ENCODE data around the gene TXNDC8. TPM values are rescaled to one million over a fixed set of nuclear protein-coding genes. Genes with fewer than 3 reads are reported as not detected.

The TXNDC8 gene
- total and polyA plus RNA-seq, 4 experiments from 2014 or later: not detected

DNA sequence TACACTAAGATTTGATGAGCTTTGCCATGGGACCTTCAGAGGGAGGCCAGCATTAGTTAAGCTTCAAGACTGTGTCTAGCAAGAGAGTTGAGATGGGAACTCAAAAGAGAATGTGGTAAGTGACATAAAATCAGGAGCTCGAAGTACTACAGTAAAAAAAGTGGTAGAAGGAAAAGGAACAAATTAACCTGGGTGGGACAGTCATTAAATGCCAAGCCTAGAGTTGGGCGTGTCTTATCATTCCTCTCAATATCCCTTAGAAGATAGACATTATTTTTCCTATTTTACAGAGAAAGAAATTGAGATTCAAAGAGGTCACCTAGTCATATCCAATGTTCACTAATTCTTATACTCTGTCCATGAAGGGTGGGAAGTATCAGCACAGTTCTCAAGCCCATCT, 78.1 kb downstream of the TXNDC8 start:
- CTCF ChIA-PET (ENCODE audit: partially characterized antibody): no interaction called here
- intact Hi-C loops (cut with micrococcal nuclease): loop anchor here (5.0 to 10.0 kb wide), 2 partner anchors 105 to 1223 kb away; partner anchors contain the start of gene ECPAS
- H3K27ac ChIP-seq (ENCODE audit: low read depth, low read length): no peak overlapping the region

DNA sequence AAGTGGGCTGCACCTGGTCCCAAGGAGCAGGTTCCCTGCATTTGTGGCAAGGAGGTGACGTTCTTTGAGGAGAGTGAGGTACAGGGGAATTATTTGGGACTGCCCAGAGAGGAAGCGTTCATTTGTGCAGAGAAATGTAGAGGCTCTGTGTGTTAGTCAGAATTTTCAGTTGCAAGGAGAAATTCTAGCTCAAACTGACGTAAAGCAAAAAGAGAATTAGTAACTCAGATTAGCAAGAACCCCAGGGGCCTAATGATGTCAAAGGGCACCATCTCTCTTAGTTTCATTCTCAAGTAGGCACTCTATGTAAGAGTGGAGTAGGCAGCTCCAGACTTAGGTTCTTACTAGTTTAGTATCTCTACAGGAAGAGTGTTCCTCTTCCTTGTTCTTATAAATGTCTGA, 79.0 kb downstream of the TXNDC8 start:
- Mint-ChIP-seq H3K4me1 (peaks cover 16 to 32% (median 23%) of the 10 kb centered on the region in 4 donors), H3K36me3 (peaks cover 0 to 11% of the 10 kb centered on the region in 2 donors), H3K9me3 (no peaks in the 10 kb centered on the region), H3K27ac (peak overlapping the region in 2 of 7 donors; percentile 48 to 54), H3K4me3 (peak overlapping the region in 1 of 8 donors; percentile 21), H3K27me3 (no peaks in the 10 kb centered on the region)
- DNase-seq: no peak
- Histone ChIP-seq H3K27me3 (ENCODE audit: insufficient read depth, low read length) (no peaks in the 10 kb centered on the region), H3K9me3 (ENCODE audit: control insufficient read depth in 1 of 2, low read length in 2 of 2) (no peaks in the 10 kb centered on the region), H3K36me3 (ENCODE audit: insufficient read depth, low read length) (no peaks in the 10 kb centered on the region), H3K4me3 (ENCODE audit: low read length in 2 of 2) (no peak overlapping the region), H3K27ac (ENCODE audit: low read depth, low read length) (no peak overlapping the region), H3K4me1 (ENCODE audit: insufficient read depth, low read length) (peaks cover 24% of the 10 kb centered on the region)
- intact Hi-C loops (cut with micrococcal nuclease): loop anchor here (5.0 to 10.0 kb wide), 2 partner anchors 104 to 1224 kb away; partner anchors contain the start of gene ECPAS
- ChIA-PET POLR2A (ENCODE audit: partially characterized antibody) (no interaction called here), CTCF (ENCODE audit: partially characterized antibody) (no interaction called here)

More for the DNA sequence above, 78.1 kb downstream of the TXNDC8 start:
- peaks cover 15% of the 10 kb centered on the region for H3K4me1 ChIP-seq (ENCODE audit: insufficient read depth, low read length)
- H3K9me3 ChIP-seq (ENCODE audit: control insufficient read depth in 1 of 2, low read length in 2 of 2): no peaks in the 10 kb centered on the region
- Mint-ChIP-seq H3K4me3 (no peak overlapping the region), H3K36me3 (peaks cover 0 to 10% of the 10 kb centered on the region in 2 donors), H3K9me3 (no peaks in the 10 kb centered on the region), H3K27me3 (no peaks in the 10 kb centered on the region), H3K27ac (no peak overlapping the region), H3K4me1 (peaks cover 13 to 23% (median 16%) of the 10 kb centered on the region in 4 donors)
- no peaks in the 10 kb centered on the region for H3K27me3 ChIP-seq (ENCODE audit: insufficient read depth, low read length)
- POLR2A ChIA-PET (ENCODE audit: partially characterized antibody): no interaction called here
- H3K36me3 ChIP-seq (ENCODE audit: insufficient read depth, low read length): no peaks in the 10 kb centered on the region
- no peak overlapping the region for H3K4me3 ChIP-seq (ENCODE audit: low read length in 2 of 2)
- DNase-seq: no peak

DNA sequence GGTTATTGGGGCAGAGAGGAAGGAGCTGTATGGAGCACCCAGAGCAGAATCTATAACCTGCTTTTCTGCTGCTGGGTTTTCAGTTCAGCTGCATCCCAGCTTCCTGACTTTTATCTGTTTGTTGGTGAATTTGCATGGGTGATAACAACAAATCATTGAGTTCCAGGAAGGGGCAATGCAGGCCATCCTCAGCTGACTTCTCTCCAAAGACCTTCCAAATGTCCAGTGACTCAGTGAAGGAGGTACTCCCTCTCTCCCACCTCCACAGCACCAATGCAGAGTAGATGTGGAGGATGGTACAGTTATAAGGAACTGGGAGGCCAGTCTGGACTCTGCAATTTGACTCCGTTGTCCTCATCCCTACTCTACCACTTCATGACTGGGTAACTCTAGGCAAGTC, 79.7 kb downstream of the TXNDC8 start:
- POLR2A ChIA-PET (ENCODE audit: partially characterized antibody): no interaction called here
- no peaks in the 10 kb centered on the region for H3K27me3 Mint-ChIP-seq

GRCh38 chr9:110257097-110257841, 80.4 kb downstream of the TXNDC8 start:
- H3K4me1 Mint-ChIP-seq: peaks cover 26 to 46% (median 36%) of the 10 kb centered on the region in 4 donors
- ChIA-PET POLR2A (ENCODE audit: partially characterized antibody) (interaction anchor here (0.8 to 1.2 kb wide), 2 partner anchors 109 to 1639 kb away, joined by 3 to 4 read pairs; partner anchors contain the start of gene UGCG), CTCF (ENCODE audit: partially characterized antibody) (interaction anchor here (0.7 to 1.7 kb wide), 5 partner anchors 9 to 42 kb away, joined by 3 to 4 read pairs (median 3); no protein-coding TSS in a partner anchor)
- H3K36me3 Mint-ChIP-seq: peaks cover 0 to 11% of the 10 kb centered on the region in 2 donors
- DNase-seq: no peak
- Histone ChIP-seq H3K9me3 (ENCODE audit: control insufficient read depth in 1 of 2, low read length in 2 of 2) (no peaks in the 10 kb centered on the region), H3K27me3 (ENCODE audit: insufficient read depth, low read length) (no peaks in the 10 kb centered on the region), H3K27ac (ENCODE audit: low read depth, low read length) (peak overlapping the region; percentile 69), H3K4me1 (ENCODE audit: insufficient read depth, low read length) (peaks cover 38% of the 10 kb centered on the region), H3K36me3 (ENCODE audit: insufficient read depth, low read length) (no peaks in the 10 kb centered on the region), H3K4me3 (ENCODE audit: low read length in 2 of 2) (peak overlapping the region; percentile 64 to 90)
- H3K27ac Mint-ChIP-seq: peak overlapping the region; percentile 86 to 96 (median 91)
- peak overlapping the region; percentile 93 to 98 (median 96) for H3K4me3 Mint-ChIP-seq
- no peaks in the 10 kb centered on the region for H3K9me3 Mint-ChIP-seq
- intact Hi-C loops (cut with micrococcal nuclease): loop anchor here (5.0 to 10.0 kb wide), 2 partner anchors 102 to 1225 kb away; partner anchors contain the start of gene ECPAS
- no peaks in the 10 kb centered on the region for H3K27me3 Mint-ChIP-seq

More for the DNA sequence above, 79.7 kb downstream of the TXNDC8 start:
- Mint-ChIP-seq H3K4me3 (peak overlapping the region in 4 of 8 donors; percentile 93 to 97 (median 96)), H3K9me3 (no peaks in the 10 kb centered on the region), H3K27ac (peak overlapping the region in 3 of 7 donors; percentile 90 to 96 (median 93)), H3K4me1 (peaks cover 23 to 39% (median 30%) of the 10 kb centered on the region in 4 donors), H3K36me3 (peaks cover 0 to 11% of the 10 kb centered on the region in 2 donors)
- Histone ChIP-seq H3K4me3 (ENCODE audit: low read length in 2 of 2) (no peak overlapping the region), H3K4me1 (ENCODE audit: insufficient read depth, low read length) (peaks cover 31% of the 10 kb centered on the region), H3K27me3 (ENCODE audit: insufficient read depth, low read length) (no peaks in the 10 kb centered on the region), H3K27ac (ENCODE audit: low read depth, low read length) (no peak overlapping the region), H3K9me3 (ENCODE audit: control insufficient read depth in 1 of 2, low read length in 2 of 2) (no peaks in the 10 kb centered on the region), H3K36me3 (ENCODE audit: insufficient read depth, low read length) (no peaks in the 10 kb centered on the region)
- no peak for DNase-seq
- CTCF ChIA-PET (ENCODE audit: partially characterized antibody): interaction anchor here (0.7 to 1.7 kb wide), 4 partner anchors 10 to 43 kb away, joined by 3 to 4 read pairs (median 3); no protein-coding TSS in a partner anchor
- intact Hi-C loops (cut with micrococcal nuclease): loop anchor here (5.0 to 10.0 kb wide), 2 partner anchors 103 to 1224 kb away; partner anchors contain the start of gene ECPAS

- H3K9me3 Mint-ChIP-seq: no peaks in the 10 kb centered on the region
- H3K4me3 Mint-ChIP-seq: peak within 1 kb of the TSS; percentile 94 to 99 (median 97)
- Histone ChIP-seq H3K9me3 (ENCODE audit: control insufficient read depth in 1 of 2, low read length in 2 of 2) (no peaks in the 10 kb centered on the region), H3K4me1 (ENCODE audit: insufficient read depth, low read length) (peaks cover 40% of the 10 kb centered on the region), H3K36me3 (ENCODE audit: insufficient read depth, low read length) (no peaks in the 10 kb centered on the region), H3K27ac (ENCODE audit: low read depth, low read length) (peak within 1 kb of the TSS; percentile 69), H3K27me3 (ENCODE audit: insufficient read depth, low read length) (no peaks in the 10 kb centered on the region), H3K4me3 (ENCODE audit: low read length in 2 of 2) (peak within 1 kb of the TSS; percentile 64 to 90)
- H3K36me3 Mint-ChIP-seq: peaks cover 0 to 11% of the 10 kb centered on the region in 2 donors
- ChIA-PET POLR2A (ENCODE audit: partially characterized antibody) (interaction anchor here (0.8 to 1.2 kb wide), 2 partner anchors 108 to 1640 kb away, joined by 3 to 4 read pairs; partner anchors contain the start of gene UGCG), CTCF (ENCODE audit: partially characterized antibody) (interaction anchor here (1.1 to 1.7 kb wide), 3 partner anchors 14 to 42 kb away, joined by 3 to 4 read pairs (median 4); no protein-coding TSS in a partner anchor)
- H3K4me1 Mint-ChIP-seq: peaks cover 26 to 47% (median 37%) of the 10 kb centered on the region in 4 donors
- H3K27me3 Mint-ChIP-seq: no peaks in the 10 kb centered on the region
- peak; percentile 76 to 81 (median 81) for DNase-seq
- intact Hi-C loops (cut with micrococcal nuclease): loop anchor here (5.0 to 10.0 kb wide), 2 partner anchors 102 to 1226 kb away; partner anchors contain the start of gene ECPAS
- H3K27ac Mint-ChIP-seq: peak within 1 kb of the TSS; percentile 90 to 99 (median 96)
Observed at GRCh38 chr9:110256380-110257096, 81.1 kb downstream of the TXNDC8 start, which contains the start of gene TXN. Gene TXN (minus strand): TSS chr9:110256507. CDS start chr9:110256435, 72 bp downstream.

DNA sequence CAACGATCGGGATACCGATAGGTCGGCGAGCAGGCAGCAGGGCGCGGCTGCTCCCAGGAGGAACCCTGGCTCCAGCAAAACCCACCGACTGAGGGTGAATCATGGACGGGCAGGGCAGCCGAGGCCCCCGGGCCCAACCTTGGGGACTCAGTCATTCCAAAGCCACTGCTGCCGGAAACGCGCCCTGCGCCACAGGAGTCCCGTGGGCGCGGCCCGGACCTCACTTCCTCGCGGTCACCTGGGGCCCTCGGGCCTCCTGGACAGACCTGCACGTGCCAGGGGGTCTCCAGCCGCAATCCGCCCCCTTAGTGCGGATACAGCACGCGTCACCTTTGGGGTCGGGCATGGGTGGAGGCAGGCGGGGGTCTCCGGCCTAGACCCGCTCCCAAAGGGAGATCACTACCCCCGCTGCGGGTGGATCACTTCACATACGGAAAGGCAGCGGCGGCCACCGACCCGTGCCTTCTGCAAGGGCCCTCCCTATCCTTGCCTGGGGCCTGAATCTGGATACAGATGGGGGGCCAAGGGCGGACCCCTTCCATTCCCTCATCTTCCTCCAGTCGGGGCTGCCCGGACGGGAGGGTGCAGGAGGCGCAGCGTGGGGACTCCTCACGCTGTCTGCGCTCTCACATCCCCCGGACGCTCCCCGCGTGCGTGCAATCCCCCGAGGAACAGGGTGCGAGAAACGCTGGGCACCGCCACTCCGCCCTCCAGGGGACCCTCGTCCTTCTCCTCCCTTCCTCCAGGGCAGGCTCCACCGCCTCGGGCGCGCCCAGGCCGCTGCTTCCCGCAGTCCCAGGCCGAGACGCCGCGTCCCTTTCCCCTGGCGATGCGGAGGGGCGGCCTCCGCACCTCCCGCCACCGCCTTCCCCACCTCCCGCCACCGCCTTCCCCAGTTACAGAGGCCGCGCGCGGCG, 81.9 kb downstream of the TXNDC8 start:
- peaks cover 28 to 47% (median 40%) of the 10 kb centered on the region in 4 donors for H3K4me1 Mint-ChIP-seq
- no peaks in the 10 kb centered on the region for H3K9me3 Mint-ChIP-seq
- no peaks in the 10 kb centered on the region for H3K27me3 Mint-ChIP-seq
- H3K36me3 Mint-ChIP-seq: peaks cover 0 to 13% of the 10 kb centered on the region in 2 donors
- CTCF ChIA-PET (ENCODE audit: partially characterized antibody): interaction anchor here (1.2 kb wide), 1 partner anchor 37 kb away, joined by 4 read pairs; no protein-coding TSS in a partner anchor
- intact Hi-C loops (cut with micrococcal nuclease): loop anchor here (5.0 to 10.0 kb wide), 2 partner anchors 101 to 1227 kb away; partner anchors contain the start of gene ECPAS
- H3K36me3 ChIP-seq (ENCODE audit: insufficient read depth, low read length): no peaks in the 10 kb centered on the region
- H3K9me3 ChIP-seq (ENCODE audit: control insufficient read depth in 1 of 2, low read length in 2 of 2): no peaks in the 10 kb centered on the region
- H3K27me3 ChIP-seq (ENCODE audit: insufficient read depth, low read length): no peaks in the 10 kb centered on the region
- H3K4me3 ChIP-seq (ENCODE audit: low read length in 2 of 2): peak overlapping the region; percentile 47 to 90
- POLR2A ChIA-PET (ENCODE audit: partially characterized antibody): interaction anchor here (0.8 to 1.2 kb wide), 2 partner anchors 108 to 1641 kb away, joined by 3 to 4 read pairs; partner anchors contain the start of gene UGCG
- peaks cover 40% of the 10 kb centered on the region for H3K4me1 ChIP-seq (ENCODE audit: insufficient read depth, low read length)
- DNase-seq: peak; percentile 18 to 44 (median 29)
- H3K4me3 Mint-ChIP-seq: peak overlapping the region; percentile 94 to 99 (median 96)
- H3K27ac ChIP-seq (ENCODE audit: low read depth, low read length): peak overlapping the region; percentile 69
- H3K27ac Mint-ChIP-seq: peak overlapping the region; percentile 90 to 99 (median 96)

Measured in CD4-positive, alpha-beta memory T cell (primary cell).